ENCODE data around the gene LIN52.
"Not testable (repeated sequence)": the region's sequence is repeated elsewhere in the genome, so short reads cannot be mapped to it uniquely, and the experiment has no call there.

Gene LIN52

GRCh38 chr14:74105381-74105780 lies 20.6 kb downstream of the LIN52 start:
- DNase-seq (ENCODE audit: low read depth in 1 of 2, low spot score in 1 of 2), result no peak

GRCh38 chr14:74109369-74109768 lies 24.6 kb downstream of the LIN52 start:
- no peak for DNase-seq (ENCODE audit: low read depth in 1 of 2, low spot score in 1 of 2)

DNA sequence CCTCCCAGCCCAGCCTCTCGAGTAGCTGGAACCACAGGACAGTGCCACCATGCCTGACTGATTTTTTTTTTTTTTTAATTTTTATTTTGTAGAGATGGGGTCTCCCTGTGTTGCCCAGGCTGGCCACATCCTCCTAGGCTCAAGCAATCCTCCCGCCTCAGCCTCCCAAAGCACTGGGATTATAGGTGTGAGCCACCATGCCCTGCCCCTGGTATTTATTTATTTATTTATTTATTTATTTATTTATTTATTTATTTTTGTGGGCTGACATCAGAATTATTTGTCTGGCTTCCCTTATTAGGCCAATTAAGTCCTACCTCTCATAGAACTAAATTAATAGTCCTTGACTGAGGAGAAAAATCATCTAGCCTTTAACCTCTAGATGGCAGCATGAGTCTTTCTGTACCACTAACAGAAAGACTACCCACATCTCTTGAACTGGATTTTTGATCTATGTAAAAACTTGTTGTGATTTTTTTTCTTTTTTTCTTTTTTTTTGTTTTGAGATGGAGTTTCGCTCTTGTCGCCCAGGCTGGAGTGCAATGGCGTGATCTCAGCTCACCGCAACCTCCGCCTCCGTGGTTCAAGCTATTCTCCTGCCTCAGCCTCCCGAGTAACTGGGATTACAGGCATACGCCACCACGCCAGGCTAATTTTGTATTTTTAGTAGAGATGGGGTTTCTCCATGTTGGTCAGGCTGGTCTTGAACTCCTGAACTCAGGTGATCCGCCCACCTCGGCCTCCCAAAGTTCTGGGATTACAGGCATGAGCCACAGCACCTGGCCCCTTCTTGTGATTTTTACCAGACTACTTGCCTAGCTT lies 26.9 kb downstream of the LIN52 start:
- DNase-seq (ENCODE audit: low read depth in 1 of 2, low spot score in 1 of 2), result not testable (repeated sequence)

GRCh38 chr14:74125487-74125886 lies 40.7 kb downstream of the LIN52 start:
- not testable (repeated sequence) for DNase-seq (ENCODE audit: low read depth in 1 of 2, low spot score in 1 of 2)

DNA sequence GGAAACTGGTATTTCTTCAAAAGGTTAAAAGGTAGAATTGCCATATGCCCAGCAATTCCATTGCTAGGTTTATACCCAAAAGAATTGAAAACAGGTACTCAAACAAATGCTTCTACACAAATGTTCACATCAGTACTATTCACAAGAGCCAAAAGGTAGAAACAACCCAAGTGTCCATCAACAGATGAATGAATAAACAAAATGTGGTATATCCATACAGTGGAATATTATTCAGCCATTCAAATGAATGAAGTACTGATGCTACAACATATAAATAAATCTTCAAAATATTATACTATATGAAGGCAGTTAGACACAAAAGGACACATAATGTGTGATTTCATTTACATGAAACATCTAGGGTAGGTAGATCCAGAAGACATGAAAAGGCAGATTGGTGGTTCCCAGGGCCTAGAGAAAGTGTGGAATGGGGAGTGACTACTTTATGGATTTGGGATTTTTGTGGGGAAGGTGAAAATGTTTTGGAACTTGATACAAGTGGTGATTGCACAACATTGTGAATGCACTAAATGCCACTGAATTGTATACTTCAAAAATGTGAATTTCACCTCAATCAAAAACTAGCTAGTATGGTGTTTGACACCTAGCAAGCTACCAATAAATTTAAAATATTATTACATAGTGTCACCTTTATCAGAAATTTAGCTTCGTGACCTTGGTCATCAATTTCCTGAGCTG lies 41.7 kb downstream of the LIN52 start:
- no peak for DNase-seq (ENCODE audit: low read depth in 1 of 2, low spot score in 1 of 2)

DNA sequence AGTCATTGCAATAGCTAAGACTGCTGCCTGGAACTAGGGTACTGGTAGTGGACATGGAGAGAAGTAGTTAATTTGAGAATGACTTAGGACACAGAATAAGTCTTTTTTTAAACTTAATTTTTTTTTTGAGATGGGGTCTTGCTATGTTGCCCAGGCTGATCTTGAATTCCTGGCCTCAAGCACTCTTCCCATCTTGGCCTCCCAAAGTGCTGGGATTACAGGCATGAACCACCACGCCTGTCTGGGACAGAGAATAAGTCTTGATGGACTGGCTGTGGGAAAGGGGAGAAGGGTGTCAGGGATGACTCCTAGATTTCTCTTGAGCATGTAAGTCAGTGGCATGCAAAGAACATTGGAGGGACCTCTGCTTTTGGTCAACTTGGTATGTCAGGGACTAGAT lies 42.9 kb downstream of the LIN52 start:
- DNase-seq (ENCODE audit: low read depth in 1 of 2, low spot score in 1 of 2), result no peak

DNA sequence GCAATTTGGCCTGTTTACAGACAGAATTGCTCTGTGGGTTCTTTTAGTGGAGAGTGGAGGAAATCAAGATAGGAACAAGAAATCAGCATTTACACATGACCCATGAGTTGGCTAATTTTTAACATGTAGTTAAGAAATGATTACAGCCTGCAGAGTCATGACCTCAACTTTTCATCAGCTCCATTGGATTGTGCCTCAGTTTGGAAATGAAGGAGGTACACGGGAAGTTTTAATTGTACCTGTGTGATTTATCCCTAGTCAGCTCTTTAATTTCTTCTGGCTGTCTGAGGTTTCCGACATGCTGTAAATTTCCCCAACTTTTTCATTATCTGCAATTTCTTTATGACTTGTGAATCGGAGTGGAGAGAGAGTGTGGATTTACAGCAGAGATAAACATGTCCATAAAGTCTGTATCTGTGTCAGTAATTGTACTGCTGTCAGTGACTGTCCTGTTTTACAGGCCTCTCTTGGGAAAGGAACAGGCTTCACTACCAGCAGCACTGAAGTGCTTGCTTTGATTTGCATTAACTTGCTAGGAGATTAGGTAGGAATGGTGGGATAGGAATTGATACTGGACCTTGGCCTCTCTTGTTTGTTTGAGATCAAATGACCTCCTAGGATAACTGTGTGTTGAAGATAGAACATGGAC lies 49.2 kb downstream of the LIN52 start:
- no peak for DNase-seq (ENCODE audit: low read depth in 1 of 2, low spot score in 1 of 2)

DNA sequence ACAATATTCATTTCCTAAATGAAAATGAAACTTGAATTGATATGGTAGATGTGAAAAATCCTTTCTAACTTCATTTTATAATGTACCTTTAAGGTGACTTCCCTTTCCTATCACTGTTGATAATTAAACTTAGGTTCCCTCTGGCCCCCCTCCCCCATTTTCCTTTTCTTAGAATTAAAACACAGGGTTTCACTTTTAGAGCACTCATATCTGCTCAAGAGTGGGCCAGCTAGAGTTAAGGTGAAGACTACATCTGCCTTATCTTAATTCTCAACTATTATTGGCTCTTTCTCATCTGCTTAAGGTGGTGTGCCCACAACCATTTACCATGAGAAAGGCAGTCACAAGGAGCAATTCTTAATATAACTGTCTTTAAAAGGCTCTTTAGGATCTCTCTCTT lies 49.7 kb downstream of the LIN52 start:
- no peak for DNase-seq (ENCODE audit: low read depth in 1 of 2, low spot score in 1 of 2)

DNA sequence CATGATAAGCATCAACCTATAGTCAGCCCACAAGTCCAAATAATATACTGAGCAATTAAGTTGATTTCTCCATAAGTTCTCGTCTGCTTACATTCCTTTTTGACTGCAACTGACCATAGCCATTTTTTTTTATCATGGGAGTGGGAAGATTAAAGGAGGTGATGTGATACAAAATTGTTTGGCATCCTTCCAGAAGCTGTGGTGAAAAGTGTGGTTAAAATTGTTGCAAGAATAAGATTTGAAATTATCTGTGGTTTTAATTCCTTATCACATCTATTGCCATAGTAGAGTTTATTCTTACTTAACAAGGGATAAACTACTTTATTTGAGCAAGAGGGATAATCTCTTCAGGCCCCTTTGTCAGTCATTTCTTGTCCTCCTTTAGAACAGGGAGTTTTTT lies 50.7 kb downstream of the LIN52 start:
- no peak for DNase-seq (ENCODE audit: low read depth in 1 of 2, low spot score in 1 of 2)

DNA sequence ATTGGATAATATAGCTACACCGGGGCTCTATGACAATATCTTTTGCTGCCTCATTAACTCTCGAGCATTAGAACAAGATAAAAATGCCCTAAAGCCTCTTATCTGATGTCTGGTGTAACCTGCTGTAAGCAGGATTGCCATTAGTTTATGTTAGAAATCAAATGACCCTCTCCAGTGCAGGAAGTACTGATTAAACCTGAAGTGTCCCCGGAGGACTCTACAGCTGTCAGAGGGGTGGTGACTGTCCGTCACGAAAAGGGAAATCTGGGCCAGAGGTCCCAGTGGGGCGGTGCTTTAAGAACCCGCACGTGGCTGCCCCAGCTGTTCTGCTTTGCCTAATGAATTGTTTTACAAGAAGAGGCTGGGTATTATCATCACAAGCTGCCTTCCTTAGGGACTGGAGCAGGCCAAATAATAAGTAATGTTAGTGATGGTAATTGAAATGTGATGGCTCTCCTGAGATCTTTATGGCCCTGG lies 55.7 kb downstream of the LIN52 start:
- no peak for DNase-seq (ENCODE audit: low read depth in 1 of 2, low spot score in 1 of 2)

GRCh38 chr14:74141703-74142102 lies 56.9 kb downstream of the LIN52 start:
- no peak for DNase-seq (ENCODE audit: low read depth in 1 of 2, low spot score in 1 of 2)

DNA sequence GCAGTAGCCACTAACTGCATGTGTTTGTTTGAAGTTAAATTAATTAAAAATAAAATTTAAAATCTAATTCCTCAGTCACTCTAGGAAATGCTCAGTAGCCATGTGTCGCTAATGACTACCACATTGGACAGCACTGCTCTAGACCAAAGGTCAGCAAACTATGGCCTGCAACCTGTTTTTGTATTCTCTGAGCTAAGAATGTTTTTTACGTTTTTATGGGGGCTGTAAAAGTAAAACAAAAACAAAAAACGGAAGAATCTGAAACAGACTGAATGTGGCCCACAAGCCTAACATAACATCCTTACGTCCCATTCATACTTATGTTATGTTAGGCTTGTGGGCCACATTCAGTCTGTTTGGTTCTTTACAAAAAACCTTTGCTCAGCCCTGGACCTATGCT lies 57.8 kb downstream of the LIN52 start:
- DNase-seq (ENCODE audit: low read depth in 1 of 2, low spot score in 1 of 2), result no peak

DNA sequence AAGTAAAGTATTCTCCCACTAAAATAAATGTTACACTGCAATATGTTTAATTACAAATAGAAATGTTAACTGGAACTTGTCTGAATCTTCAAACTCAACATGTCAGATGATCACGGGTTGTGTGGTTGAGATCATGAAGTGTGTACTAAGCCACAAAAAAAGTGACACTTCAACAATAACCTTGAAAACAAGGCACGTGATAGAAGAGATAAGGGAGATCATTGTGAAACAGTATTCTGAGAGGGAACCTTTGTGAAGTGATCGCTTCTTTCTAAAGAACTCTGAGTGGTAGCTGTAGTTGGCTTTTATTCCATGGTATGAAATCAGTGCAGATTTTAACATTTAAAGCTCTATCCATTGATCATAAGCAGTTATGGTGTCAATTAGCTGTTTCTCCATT lies 60.0 kb downstream of the LIN52 start:
- no peak for DNase-seq (ENCODE audit: low read depth in 1 of 2, low spot score in 1 of 2)

DNA sequence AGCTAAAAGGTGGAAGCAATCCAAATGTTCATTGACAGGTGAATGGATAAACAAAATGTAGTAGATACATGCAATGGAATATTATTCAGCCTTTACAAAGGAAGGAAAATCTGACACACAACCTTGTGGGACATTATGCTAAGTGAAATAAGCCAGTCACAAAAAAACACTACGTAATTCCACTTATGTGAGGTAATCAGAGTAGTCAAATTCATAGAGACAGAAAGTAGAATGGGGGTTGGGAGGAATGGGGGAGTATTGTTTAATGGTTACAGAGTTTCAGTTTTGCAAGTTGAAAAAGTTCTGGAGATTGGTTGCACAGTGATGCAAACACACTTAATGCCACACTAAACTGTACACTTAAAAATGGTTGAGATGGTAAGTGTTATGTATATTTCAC lies 62.8 kb downstream of the LIN52 start:
- no peak for DNase-seq (ENCODE audit: low read depth in 1 of 2, low spot score in 1 of 2)

- no peak for DNase-seq (ENCODE audit: low read depth in 1 of 2, low spot score in 1 of 2)
Measured at GRCh38 chr14:74148705-74149104, 63.9 kb downstream of the LIN52 start.

- no peak for DNase-seq (ENCODE audit: low read depth in 1 of 2, low spot score in 1 of 2)
Measured at GRCh38 chr14:74155287-74155686, 70.5 kb downstream of the LIN52 start.

DNA sequence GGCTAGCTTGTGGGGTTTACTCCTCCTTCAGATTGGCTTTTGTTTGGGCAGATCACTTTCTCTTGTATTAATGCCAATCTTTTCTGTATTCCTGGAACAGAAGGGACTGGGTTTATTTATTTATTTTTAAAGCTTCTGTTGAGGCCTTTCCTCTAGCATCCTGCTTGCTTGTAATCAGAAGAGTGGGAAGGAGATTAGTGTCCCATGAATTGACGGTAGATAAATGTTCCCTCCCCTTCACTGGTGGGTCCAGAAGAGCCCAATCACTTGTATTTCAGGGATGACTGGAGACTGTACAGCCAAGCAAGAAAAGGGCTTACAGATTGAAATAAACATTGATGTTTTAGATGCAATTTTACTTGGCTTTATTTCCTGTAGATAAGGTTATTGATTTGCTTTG lies 71.0 kb downstream of the LIN52 start:
- no peak for DNase-seq (ENCODE audit: low read depth in 1 of 2, low spot score in 1 of 2)

- no peak for DNase-seq (ENCODE audit: low read depth in 1 of 2, low spot score in 1 of 2)
Measured at GRCh38 chr14:74160763-74161162, 76.0 kb downstream of the LIN52 start.

- DNase-seq (ENCODE audit: low read depth in 1 of 2, low spot score in 1 of 2), result no peak
Measured at GRCh38 chr14:74161526-74162158, 76.9 kb downstream of the LIN52 start.

DNA sequence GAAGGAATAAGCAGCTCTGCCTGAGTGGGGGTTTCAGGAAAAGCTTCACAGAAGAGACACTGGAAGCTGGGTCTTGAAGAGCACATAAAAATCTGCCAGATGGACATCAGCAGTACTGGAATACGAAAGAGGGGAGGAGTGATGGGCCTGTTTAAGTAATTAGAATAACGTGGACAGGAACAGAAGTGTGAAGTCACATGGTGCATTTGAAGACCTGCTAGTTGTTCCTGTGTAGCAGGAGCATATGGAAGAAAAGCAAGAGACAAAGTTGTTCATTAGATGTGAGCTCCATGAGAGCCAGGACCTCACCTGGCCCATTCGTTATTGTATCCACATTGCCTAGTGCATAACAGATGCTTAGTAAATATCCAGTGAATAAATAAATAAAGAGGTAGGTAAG lies 85.2 kb downstream of the LIN52 start:
- DNase-seq (ENCODE audit: low read depth in 1 of 2, low spot score in 1 of 2), result no peak

- DNase-seq (ENCODE audit: low read depth in 1 of 2, low spot score in 1 of 2), result no peak
Measured at GRCh38 chr14:74176400-74176793, 91.6 kb downstream of the LIN52 start.

DNA sequence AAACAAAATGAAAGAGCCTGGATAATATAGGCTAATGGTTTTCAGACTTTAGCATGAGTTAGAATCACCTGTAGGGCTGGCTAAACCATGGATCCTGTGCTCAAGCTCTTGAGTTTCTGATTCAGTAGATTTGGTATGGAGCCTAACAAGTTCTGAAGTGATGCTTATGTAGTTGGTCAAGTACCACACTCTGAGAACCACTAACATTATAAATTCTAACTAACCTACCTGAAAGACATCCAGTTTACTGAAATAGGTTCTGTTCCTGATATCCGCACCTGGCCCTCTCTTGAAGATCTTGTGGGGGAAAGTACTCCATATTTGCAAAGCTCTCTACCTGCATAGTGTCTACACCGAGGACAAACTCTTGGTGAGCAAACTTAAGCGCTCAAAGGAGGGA lies 95.1 kb downstream of the LIN52 start:
- DNase-seq (ENCODE audit: low read depth in 1 of 2, low spot score in 1 of 2), result no peak

Measured in activated CD4-positive, alpha-beta T cell treated with anti-CD3 and anti-CD28 coated beads, Interleukin-2, amount 50 U/mL, for 24 hours (primary cell).